Measurements from ENCODE around the gene FYN.

The FYN gene

DNA sequence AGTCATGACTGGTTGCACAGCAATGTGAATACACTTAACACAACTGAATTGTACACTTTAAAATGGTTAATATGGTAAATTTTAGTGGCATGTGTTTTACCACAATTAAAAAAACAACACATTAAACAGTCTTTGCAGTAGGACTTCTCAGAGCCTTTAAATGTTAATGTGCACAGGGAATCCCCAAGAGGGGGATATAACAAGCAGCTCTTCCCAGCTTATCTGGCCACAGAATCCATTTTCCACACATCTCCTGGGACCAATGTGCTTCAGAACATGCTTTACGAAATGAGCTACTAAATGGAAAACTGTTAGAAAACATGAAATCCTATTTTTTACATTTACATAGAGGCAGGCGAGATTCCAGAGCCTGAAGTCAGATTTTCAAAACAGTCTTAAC, 44.4 kb downstream of the FYN start:
- no peak for DNase-seq (ENCODE audit: extremely low spot score)
- ChIA-PET POLR2A (no interaction called here), CTCF (no interaction called here)
- TF ChIP-seq ELF4 (IDR thresholded peaks at IDR 0.05) (no peak), ARNT (IDR thresholded peaks at IDR 0.05) (no peak), FOXA1 (IDR thresholded peaks at IDR 0.05) (no peak), FOXM1 (IDR thresholded peaks at IDR 0.05; ENCODE audit: borderline replicate concordance) (no peak), ZNF384 (IDR thresholded peaks at IDR 0.05) (no peak), L3MBTL2 (conservative IDR thresholded peaks at IDR 0.05) (no peak), SUZ12 (IDR thresholded peaks at IDR 0.05) (no peak), NFRKB (IDR thresholded peaks at IDR 0.05) (no peak), BHLHE40 (IDR thresholded peaks at IDR 0.05; ENCODE audit: borderline replicate concordance) (no peak), LEF1 (IDR thresholded peaks at IDR 0.05; ENCODE audit: borderline replicate concordance) (no peak), PKNOX1 (IDR thresholded peaks at IDR 0.05) (no peak), CTBP1 (IDR thresholded peaks at IDR 0.05; ENCODE audit: borderline replicate concordance) (no peak)

DNA sequence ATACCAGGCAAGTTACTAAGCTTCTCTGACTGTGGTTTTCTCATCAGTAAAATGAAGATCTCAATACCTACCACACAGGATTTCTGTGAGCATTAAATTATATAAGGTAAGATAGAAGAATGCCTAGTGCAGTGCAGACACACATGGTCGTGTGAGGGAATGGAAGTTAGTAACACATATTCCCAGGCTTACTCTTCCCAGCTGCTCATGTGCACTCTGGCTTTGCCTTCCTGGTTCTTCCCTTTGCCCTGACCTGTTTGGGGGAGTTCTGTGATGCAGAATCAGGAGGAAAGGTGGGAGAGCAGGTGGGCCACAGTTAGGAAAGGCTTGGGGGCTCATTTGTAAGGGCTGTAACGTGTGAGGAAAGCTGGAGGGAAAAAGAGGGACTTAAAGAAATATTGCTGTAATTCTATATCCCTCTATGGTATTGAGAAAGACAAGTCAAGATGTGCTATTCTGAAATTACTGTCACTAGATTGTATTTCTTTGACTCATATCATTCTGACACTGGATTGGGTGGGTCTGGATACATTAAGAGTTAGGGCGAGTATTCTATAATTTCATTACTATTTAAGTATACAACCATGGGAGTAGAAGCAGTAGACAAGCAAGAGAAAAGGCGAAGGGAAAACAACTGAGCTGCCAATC, 47.7 kb downstream of the FYN start:
- TF ChIP-seq CTBP1 (IDR thresholded peaks at IDR 0.05; ENCODE audit: borderline replicate concordance) (no peak), BHLHE40 (IDR thresholded peaks at IDR 0.05; ENCODE audit: borderline replicate concordance) (no peak), FOXM1 (IDR thresholded peaks at IDR 0.05; ENCODE audit: borderline replicate concordance) (no peak), L3MBTL2 (conservative IDR thresholded peaks at IDR 0.05) (no peak), PKNOX1 (IDR thresholded peaks at IDR 0.05) (no peak), SP1 (IDR thresholded peaks at IDR 0.05) (no peak), FOXK2 (IDR thresholded peaks at IDR 0.05) (no peak), LEF1 (IDR thresholded peaks at IDR 0.05; ENCODE audit: borderline replicate concordance) (no peak), SUZ12 (IDR thresholded peaks at IDR 0.05) (no peak), TARDBP (IDR thresholded peaks at IDR 0.05) (no peak), NFRKB (IDR thresholded peaks at IDR 0.05) (no peak), ARNT (IDR thresholded peaks at IDR 0.05) (no peak), ZNF384 (IDR thresholded peaks at IDR 0.05) (no peak), ELF4 (IDR thresholded peaks at IDR 0.05) (no peak), FOXA1 (IDR thresholded peaks at IDR 0.05) (no peak), HDGF (IDR thresholded peaks at IDR 0.05; ENCODE audit: borderline replicate concordance) (no peak)
- CTCF ChIA-PET, result interaction anchor here (0.6 kb wide), 1 partner anchor 14 kb away, joined by 3 read pairs; no protein-coding TSS in a partner anchor
- DNase-seq (ENCODE audit: extremely low spot score), result no peak
- POLR2A ChIA-PET, result no interaction called here

DNA sequence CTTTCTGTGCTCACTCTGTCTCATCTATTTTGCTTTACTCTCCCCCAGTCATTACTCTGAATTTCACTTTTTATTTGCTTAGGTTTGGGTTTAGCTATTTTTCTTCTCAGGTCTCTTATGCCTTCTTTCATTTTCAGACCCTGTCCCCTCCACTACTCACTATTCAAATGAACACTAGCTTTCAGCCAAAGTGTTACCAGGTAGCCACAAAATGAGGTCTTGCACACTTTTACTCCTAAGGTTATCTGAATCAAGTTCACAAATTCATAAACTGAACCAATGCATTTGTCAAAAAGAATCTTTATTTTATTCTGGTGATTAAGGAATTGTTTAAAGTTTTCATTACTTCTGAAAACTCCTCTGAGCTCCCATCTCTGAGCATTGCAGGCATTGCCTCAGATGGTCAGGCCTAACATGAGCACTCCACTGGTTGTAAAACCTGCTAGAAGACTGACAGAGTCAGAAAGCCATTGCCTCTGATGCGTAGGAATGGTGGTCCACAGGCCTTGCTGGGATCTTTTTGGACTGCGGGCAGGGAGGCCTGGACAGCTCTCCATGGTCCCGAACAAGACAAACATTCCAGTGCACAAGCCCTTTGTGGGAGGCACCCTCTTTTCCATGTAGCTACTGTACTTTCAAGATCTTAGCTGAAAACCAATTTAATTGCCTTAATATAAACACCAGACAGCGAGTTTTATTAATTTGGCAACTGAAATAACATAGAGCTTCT, 48.5 kb downstream of the FYN start:
- POLR2A ChIA-PET, result interaction anchor here (1.0 kb wide), 1 partner anchor 18 kb away, joined by 4 read pairs; no protein-coding TSS in a partner anchor
- CTCF ChIA-PET, result no interaction called here
- no peak for DNase-seq (ENCODE audit: extremely low spot score)
- TF ChIP-seq LEF1 (IDR thresholded peaks at IDR 0.05; ENCODE audit: borderline replicate concordance) (no peak), SUZ12 (IDR thresholded peaks at IDR 0.05) (no peak), PKNOX1 (IDR thresholded peaks at IDR 0.05) (no peak), ARNT (IDR thresholded peaks at IDR 0.05) (no peak), TARDBP (IDR thresholded peaks at IDR 0.05) (no peak), BHLHE40 (IDR thresholded peaks at IDR 0.05; ENCODE audit: borderline replicate concordance) (no peak), SP1 (IDR thresholded peaks at IDR 0.05) (no peak), ELF4 (IDR thresholded peaks at IDR 0.05) (no peak), L3MBTL2 (conservative IDR thresholded peaks at IDR 0.05) (no peak), ZNF384 (IDR thresholded peaks at IDR 0.05) (no peak), FOXK2 (IDR thresholded peaks at IDR 0.05) (no peak), CTBP1 (IDR thresholded peaks at IDR 0.05; ENCODE audit: borderline replicate concordance) (no peak), HDGF (IDR thresholded peaks at IDR 0.05; ENCODE audit: borderline replicate concordance) (no peak), FOXA1 (IDR thresholded peaks at IDR 0.05) (no peak), FOXM1 (IDR thresholded peaks at IDR 0.05; ENCODE audit: borderline replicate concordance) (no peak), NFRKB (IDR thresholded peaks at IDR 0.05) (no peak)

DNA sequence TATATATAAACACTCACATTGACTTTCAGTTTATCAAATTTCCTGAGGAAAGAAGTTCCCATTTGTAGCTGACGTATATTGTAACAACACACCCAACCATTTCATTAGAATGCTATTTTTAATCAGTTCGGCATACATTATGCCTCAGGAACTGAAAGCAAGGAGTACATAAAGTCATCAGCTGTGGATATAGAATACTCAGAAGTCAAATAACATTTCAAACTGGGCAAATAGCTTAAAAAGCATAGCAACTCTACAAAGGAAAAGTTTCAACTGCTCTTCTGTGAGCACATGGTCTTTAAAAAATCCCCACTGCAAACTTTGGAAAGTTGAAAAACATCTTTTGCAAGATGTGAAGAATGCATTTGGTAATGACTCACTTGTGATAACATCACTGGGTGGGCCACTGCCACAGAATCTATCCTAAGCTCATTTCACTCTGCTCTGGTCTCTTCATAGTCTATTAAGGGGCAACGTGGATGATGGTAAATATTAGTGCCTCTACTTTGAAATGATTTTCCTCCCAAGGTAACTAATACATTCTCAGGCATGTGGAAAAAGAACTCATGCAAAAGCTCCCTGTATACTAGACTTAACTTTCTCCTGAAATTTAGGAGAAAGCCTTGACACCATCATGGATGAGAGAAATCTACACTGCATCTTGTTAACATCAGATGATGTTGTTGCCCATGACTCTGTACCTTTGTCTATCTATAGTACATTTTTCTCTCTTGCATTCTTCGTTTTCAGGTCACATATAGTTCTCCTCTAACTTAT, 49.2 kb downstream of the FYN start:
- TF ChIP-seq FOXA1 (IDR thresholded peaks at IDR 0.05) (no peak), NFRKB (IDR thresholded peaks at IDR 0.05) (no peak), L3MBTL2 (conservative IDR thresholded peaks at IDR 0.05) (no peak), ARNT (IDR thresholded peaks at IDR 0.05) (no peak), HDGF (IDR thresholded peaks at IDR 0.05; ENCODE audit: borderline replicate concordance) (no peak), TARDBP (IDR thresholded peaks at IDR 0.05) (no peak), FOXM1 (IDR thresholded peaks at IDR 0.05; ENCODE audit: borderline replicate concordance) (no peak), SP1 (IDR thresholded peaks at IDR 0.05) (no peak), FOXK2 (IDR thresholded peaks at IDR 0.05) (no peak), BHLHE40 (IDR thresholded peaks at IDR 0.05; ENCODE audit: borderline replicate concordance) (no peak), ELF4 (IDR thresholded peaks at IDR 0.05) (no peak), SUZ12 (IDR thresholded peaks at IDR 0.05) (no peak)
- CTCF ChIA-PET, result interaction anchor here (0.7 to 0.9 kb wide), 2 partner anchors 18 to 20 kb away, joined by 3 read pairs; no protein-coding TSS in a partner anchor
- POLR2A ChIA-PET, result interaction anchor here (1.0 kb wide), 1 partner anchor 17 kb away, joined by 4 read pairs; no protein-coding TSS in a partner anchor
- DNase-seq (ENCODE audit: extremely low spot score), result no peak

- no peak for DNase-seq (ENCODE audit: extremely low spot score)
- no peak for TF ChIP-seq LEF1 (IDR thresholded peaks at IDR 0.05; ENCODE audit: borderline replicate concordance)
- no peak for TF ChIP-seq SP1 (IDR thresholded peaks at IDR 0.05)
- ChIA-PET POLR2A (no interaction called here), CTCF (interaction anchor here (0.7 to 1.1 kb wide), 2 partner anchors 16 to 17 kb away, joined by 3 to 4 read pairs; no protein-coding TSS in a partner anchor)
Observed at GRCh38 chr6:111823012-111823411, 50.2 kb downstream of the FYN start.
